Measurements from ENCODE around the gene ETS1. TPM values are rescaled to one million over a fixed set of nuclear protein-coding genes. Genes with fewer than 3 reads are reported as not detected.

ETS1 gene
- polyA plus RNA-seq, 4 donors = 70.5 to 96.0 (median 83.5) TPM

DNA sequence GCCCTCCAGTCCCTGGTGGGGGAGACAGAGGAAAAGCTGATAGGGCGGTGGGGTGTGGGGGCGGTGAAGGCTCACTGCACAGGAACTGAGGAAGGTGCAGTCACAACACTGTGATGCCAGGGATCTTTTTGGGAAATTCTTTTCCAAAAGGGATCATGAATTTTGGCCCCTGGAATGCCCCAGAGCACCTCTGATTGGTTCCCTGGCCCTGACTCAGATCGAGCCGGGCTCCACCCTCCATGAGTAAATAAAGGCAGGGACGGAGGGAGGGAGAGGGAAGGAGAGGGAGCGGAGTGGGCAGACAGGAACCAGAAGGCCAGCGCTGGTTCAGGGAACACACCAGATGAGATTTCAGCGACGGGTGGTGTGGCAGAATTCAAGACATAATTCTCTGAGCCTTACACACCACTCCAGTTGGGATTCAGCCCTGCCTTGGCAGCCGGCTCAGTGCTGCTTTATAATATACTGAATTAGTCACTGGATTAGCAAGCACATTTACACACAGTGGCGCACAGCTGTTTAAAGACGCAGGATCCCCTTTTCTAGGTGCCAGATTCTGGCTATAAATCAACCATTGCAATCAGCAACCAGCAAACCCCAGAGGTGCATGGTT lies 80.3 kb downstream of the ETS1 start:
- no peak for DNase-seq (ENCODE audit: low read depth in 4 of 4, low spot score in 3 of 4)

GRCh38 chr11:128506356-128506755 lies 81.0 kb downstream of the ETS1 start:
- DNase-seq (ENCODE audit: low read depth in 4 of 4, low spot score in 3 of 4) = no peak

DNA sequence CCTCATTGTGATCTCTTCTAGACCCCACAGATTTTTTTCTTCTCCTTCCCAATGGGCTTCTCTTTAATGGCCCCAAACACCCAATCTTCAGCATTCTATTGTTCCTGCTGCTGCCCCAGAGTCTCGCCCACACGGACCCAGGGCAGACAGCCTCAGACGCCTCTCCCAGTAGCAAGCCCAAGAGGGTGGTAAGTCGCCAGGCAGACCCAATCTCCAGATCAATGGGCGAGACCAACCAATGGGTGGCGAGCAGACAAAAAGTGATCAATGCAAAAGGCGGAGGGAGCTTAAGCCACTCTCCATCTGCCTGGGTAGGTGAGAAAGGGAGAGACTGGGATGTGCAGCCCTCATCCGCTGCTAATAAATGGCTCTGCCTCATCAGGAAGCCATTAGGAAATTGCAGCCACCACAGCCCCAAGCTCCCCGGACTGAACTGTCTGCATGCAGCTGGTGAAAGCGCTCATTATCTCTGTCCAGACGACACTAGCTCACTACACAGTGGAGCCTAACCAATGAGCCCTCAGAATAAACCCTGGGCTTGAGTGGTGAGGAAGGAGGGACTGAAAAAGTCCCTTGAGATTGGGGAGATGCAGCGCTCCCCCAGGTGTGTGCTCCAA lies 81.8 kb downstream of the ETS1 start:
- no peak for DNase-seq (ENCODE audit: low read depth in 4 of 4, low spot score in 3 of 4)

GRCh38 chr11:128504486-128504885 lies 82.9 kb downstream of the ETS1 start:
- no peak for DNase-seq (ENCODE audit: low read depth in 4 of 4, low spot score in 3 of 4)

- no peak for DNase-seq (ENCODE audit: low read depth in 4 of 4, low spot score in 3 of 4)
Measured at GRCh38 chr11:128503245-128503991, 83.9 kb downstream of the ETS1 start.

GRCh38 chr11:128502726-128503125 lies 84.6 kb downstream of the ETS1 start:
- no peak for DNase-seq (ENCODE audit: low read depth in 4 of 4, low spot score in 3 of 4)

- no peak for DNase-seq (ENCODE audit: low read depth in 4 of 4, low spot score in 3 of 4)
Measured at GRCh38 chr11:128501632-128502549, 85.5 kb downstream of the ETS1 start.

DNA sequence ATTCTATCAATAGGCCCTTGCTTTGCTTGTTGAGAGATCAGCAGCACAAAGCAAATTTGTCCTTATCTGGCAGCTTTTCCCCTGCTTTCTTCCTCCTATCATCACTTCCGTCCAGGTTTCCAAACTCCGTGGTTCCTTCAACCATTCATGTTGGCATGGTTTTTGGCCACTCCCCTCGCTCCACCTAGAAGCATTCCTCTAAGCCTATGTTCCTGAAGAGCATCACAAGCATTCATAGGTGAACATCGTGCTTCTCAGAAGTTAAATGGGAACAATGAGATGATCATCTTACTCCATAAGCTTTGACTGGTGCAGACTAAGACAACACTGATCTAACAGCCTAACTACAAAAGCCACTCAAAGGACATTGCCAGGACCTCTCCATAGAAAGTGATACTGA lies 86.3 kb downstream of the ETS1 start:
- DNase-seq (ENCODE audit: low read depth in 4 of 4, low spot score in 3 of 4) = no peak

- DNase-seq (ENCODE audit: low read depth in 4 of 4, low spot score in 3 of 4) = no peak
Measured at GRCh38 chr11:128500493-128500892, 86.9 kb downstream of the ETS1 start.

- DNase-seq (ENCODE audit: low read depth in 4 of 4, low spot score in 3 of 4) = no peak
Measured at GRCh38 chr11:128499613-128500253, 87.6 kb downstream of the ETS1 start.

GRCh38 chr11:128498721-128499245 lies 88.6 kb downstream of the ETS1 start:
- DNase-seq (ENCODE audit: low read depth in 4 of 4, low spot score in 3 of 4) = no peak

DNA sequence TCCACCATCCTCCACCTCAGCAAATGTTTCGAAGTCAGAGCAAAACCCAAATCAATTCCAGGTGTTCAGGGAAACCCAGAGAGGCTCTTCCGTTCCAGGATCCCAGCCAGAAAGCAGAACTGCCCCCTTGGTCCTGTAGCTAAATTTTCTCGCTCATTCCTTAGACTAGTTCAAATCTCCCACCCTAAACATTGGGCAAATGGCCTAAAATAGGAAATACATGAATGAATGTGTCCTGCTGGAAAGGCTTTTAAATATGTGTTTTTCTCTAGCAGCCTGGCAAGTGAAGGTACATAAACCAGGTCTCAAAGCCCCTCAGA lies 89.6 kb downstream of the ETS1 start:
- DNase-seq (ENCODE audit: low read depth in 4 of 4, low spot score in 3 of 4) = no peak

DNA sequence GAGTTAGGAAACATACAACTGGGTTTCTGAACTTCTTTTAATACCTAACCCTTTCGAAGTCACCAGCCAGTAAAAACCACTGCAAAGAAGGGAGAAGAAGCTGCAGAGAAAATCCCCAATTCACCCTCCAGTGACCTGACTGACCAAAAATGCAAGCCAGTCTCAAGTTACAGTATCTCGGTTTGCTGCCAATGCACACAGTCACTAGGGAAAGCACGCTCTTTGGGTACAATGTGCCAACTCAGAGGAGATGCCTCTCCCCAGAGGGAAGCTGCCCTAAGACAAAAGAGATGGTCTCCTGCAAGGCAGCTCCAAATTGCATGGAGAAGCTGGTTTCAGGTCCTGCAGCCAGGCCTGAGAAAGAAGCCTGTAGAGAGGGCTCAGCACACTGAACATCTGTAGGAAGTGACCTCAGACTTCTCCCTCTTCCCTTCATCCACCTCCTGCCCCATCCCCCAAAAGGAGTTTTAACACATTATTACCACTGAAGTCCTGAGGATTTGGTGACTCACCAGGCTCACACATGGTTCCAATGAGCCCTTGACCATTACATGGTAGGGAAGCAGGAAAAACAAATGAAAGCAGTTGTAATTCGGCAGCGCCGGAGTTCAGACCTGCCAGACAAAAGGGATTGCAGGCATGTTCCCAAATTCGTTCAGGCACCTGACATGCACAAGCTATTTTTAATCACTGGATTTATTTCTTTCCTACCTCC lies 90.1 kb downstream of the ETS1 start:
- DNase-seq (ENCODE audit: low read depth in 4 of 4, low spot score in 3 of 4) = no peak

DNA sequence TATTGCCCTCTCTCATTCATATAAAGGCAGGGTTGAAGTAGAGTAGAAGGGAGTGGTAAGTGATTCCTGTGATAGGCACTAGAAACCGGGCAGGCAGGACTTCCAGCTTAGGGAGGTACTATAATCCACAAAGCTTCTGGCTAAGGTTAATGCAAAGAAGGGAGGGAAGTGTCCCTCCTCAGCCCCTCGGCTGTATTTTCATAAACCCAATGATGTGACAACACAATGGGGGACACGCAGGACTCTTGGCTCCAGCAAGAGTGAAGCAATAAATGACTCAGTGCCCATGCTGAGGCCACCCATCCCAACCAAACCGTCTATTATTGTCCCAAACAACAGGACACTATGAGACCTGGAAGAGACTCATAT lies 90.7 kb downstream of the ETS1 start:
- DNase-seq (ENCODE audit: low read depth in 4 of 4, low spot score in 3 of 4) = no peak

- no peak for DNase-seq (ENCODE audit: low read depth in 4 of 4, low spot score in 3 of 4)
Measured at GRCh38 chr11:128496249-128496648, 91.1 kb downstream of the ETS1 start.

DNA sequence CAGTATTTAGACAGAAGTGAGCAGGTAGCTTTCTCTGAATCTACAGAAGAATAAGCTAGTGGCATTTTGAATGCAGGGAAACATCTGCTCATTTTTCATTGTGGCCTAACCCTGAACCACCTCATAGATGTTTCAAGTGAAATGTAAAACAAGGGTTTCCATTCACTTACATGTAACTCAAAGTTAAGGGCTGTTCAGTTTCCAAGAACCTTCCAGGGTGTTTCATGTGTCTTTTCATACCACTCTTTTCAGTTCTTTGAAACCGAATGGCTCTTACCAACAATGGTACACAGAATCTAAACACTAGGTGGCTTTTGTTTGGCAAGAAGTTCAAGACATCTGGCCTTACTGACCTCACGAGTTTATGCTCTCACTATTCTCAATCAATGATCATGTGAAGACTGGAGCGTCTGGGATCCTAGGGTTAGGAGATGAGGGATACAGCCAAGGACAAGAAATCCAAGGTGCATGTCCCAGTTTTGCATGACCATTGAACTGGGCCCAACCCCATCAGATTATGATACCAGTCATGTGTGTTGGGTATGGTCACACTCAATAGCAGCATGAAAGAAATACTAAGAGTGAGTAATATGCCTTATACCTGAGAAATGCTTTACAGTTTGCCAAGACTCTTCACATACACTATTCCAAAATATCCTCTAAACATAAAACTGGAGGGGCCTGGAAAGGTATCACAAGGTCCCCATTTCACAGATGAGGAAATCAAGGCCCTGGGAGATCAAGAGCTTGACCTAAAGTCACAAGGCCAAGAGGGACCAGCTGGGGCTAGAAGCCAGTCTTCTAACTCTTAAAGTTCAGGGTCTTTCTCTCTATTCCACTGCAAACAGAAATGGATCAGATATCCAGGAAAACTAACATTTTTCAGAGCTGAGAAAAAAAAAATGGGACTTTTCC lies 92.7 kb downstream of the ETS1 start:
- no peak for DNase-seq (ENCODE audit: low read depth in 4 of 4, low spot score in 3 of 4)

GRCh38 chr11:128493570-128493965 lies 93.8 kb downstream of the ETS1 start:
- DNase-seq (ENCODE audit: low read depth in 4 of 4, low spot score in 3 of 4) = no peak

DNA sequence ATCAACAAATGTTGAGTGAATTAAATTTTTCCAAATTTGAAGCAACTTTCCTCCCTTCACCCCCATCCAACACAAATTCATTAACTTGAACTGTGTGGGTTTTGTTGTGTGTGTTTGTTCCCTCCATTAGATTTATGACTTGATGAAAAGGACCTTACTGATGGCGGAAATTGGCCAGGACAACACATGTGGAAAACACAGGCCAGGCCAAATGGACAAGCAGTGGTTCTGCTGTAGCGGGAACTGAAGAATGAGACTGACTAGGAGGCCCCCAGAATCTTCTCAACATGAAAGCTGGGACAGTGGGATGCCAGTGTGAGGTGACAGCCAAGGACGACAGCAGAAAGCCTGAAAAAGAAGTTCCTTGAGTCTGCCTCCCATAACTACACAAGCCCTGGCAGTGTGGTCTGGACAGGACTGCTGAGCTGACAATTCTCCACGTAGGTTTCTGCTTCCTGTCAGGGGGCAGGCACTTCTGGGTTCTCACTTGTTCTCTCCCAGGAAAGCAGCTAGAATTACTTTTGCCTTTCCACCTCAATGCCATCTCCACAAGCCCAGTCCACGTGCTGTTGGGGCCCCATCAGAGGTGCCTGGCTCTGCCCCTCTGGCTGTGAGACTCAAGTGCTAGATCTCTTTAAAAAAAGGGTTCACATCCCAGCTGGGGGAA lies 94.3 kb downstream of the ETS1 start:
- no peak for DNase-seq (ENCODE audit: low read depth in 4 of 4, low spot score in 3 of 4)

Measured in right renal pelvis (tissue), 4 donors.